GM18499 (cell line): Measurements from ENCODE around the gene GMDS.

Source experiments
- ATAC-seq: cut with Tn5 transposase; IDR thresholded peaks from one replicate; pipeline ENCODE4 v1.9.1; 2021; ENCODE audit warnings: moderate number of reproducible peaks; ENCODE audit not compliant: insufficient read depth, unreplicated experiment

Gene GMDS

DNA sequence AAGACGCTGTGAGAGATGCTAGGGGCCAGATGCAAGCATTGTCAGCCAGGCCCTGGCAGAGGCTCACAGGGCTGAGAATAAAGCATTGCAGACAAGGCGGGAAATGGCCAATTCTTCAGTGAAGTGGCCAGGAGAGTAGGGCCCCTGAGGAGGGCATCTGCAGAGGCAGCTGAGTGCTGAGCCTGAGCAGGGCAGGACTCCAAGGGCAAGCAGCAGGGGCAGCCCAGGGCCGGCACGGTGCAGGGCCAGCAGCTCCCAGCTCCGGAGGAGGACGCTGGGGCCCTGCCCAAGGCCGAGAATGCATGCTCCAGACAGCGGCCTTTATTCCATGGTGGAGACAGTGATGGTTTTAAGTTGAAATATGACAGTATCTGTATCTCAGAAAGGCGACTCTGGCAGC lies 330.2 kb downstream of the GMDS start:
- no peak for ATAC-seq

DNA sequence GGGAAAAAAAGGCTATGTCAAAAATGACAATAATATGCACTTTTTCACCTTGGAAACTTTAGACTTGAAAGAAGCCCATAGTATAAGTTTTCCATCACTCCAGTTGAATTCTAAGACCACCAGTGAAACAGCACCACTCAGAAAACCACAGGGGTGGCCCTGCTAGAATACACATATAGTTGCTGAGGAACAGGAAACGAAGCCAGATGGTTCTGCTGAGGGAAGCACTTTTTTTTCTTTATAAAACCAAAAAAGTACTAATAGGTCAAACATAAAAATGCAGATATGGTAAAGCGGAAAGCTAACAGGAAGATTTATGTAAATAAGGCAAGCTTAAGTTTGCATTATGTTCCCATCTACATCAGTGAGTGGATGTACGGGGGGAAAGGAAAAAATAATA lies 331.8 kb downstream of the GMDS start:
- ATAC-seq: no peak

DNA sequence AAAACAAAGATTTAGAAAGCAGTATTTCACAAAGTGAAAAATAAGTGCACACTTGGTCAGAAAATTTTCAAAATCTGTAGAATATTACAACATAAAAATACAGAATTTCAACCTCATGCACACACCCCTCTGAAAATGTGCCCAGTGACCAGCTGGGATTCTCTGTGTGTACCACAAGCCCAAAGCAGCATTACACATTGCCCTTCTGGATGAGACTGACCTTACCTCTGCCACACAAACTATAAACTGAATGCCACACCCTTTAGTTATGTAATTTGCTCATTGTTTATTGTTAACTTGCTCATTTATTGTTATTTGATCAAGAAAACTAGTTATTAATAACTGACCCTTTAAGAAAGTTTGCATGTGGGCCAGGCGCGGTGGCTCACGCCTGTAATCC lies 332.7 kb downstream of the GMDS start:
- no peak for ATAC-seq

DNA sequence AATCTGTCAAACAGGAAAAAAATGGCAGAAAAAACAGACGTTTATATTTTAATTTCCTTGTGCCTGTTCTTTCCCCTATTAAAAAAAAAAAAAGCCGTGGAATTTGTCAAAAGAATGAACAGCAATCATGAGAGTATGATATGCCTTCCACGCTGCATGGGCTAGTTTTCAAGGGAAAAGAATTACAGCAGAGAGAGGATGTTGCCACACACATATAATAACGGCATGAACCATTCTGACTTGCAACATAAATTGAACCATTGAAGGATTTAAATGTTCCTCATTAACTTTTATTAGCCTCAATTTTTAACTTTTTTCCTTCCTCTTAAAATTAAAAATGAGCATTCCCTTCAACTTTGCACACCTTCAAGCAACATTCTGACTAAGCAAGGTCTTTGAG lies 333.9 kb downstream of the GMDS start:
- ATAC-seq: no peak

DNA sequence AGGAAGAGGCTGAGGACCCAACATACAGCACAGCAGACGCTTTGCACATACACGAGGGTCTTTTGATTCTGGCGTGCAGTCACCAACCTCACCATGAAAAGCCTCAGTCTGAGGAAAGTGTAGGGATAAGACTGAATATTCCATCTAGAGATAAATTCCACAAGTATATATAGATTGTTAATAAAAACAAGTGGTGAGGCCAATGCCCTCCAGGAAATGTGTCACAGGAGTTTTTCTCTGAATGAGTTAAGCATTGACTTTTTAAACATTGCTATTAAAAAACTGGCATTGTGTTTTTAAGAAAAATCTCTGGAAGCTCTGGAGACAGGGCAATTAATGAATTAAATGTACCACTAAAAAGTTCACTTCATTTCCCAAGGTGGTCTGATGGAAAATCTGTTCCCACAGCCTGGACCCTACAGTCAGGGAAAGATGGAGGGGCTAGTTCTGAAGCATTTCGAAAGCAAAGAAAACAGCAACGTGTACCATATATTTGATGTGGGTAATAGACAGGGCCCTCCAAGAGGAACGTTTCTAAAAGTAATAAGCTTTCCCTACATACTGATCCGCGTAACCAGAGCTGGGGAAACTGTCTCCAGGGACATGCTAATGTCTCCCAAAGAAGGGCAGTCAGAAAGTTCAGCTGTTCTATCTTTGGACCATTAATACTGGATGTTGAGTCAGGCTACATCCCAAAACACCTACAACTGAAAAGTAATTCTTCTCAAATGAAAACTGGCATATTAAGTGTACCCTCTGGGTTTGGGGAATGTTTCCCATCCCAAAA lies 334.6 kb downstream of the GMDS start:
- no peak for ATAC-seq

DNA sequence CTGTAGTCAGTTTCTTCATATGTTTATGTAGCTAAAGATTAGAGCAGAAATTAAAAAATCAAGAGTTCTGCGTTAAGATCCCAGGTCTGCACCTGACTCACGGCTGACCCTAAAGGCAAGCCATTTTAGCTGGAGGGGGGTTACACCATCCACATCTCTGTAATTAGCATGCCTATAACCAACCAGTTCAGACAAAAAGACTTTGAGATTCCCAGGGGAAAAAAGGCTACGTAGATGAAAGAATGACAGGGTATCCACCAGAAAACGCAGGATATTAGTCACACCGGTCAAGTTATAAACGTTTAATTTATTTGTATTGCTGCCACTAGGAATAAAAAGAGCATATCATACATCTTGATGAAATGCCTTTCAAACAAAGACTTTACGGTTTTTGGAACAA lies 336.6 kb downstream of the GMDS start:
- ATAC-seq: no peak

DNA sequence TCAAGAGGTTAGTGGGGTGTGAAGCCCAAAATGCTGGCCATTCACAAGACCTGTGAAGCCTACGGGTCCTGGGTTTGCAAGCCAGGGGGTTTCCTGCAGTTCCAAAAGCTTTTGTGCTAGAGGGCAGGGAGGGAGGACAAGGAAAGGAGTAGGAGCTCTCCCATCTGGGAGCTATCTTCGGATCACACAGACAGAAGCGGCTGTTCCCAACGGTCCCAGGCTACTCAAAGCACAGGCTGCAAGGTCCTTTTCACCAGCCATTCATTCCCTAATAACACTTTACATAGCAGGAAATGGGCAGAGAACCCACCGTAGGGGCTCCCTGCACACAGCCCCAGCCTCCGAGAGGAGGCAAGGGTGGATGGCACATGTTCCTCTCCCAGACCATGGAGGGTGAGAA lies 338.8 kb downstream of the GMDS start:
- ATAC-seq: no peak

DNA sequence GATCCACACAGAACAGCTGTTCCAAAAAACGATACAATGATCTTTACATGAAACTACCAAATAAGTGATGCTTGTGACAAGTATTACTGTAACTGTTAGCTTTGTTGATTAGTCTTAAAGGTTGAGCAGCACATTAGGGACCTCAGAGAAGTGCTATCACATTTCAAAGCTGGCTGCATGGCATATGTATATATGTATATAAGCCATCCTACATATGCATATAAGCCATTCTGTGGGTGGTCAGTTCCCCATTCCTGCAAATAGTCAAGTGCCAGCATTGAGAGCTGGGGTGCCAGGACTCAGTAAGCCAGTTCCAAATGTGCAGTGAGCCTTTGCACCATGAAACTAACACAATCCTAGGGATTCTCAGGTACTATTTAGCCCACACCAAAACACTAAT lies 339.4 kb downstream of the GMDS start:
- ATAC-seq: no peak

DNA sequence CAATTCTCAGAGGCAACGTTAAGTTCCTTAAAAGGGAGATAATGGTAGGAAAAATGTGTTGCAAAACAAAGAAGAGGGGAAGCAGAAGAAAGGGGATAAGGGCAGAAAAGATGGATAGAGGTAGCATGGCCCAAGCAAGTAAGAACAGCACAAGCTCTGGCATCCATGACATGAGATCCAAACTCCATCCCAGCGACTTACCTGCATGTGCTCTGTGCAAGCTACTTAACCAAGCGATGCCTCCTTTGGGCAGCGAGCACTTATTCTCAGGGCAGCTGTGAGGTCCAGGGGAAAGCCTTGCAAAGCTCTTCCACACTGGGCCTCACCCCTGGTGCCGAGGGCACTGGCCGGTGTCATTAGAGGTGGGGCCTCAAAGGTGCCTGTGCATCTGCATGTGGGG lies 340.5 kb downstream of the GMDS start:
- no peak for ATAC-seq

DNA sequence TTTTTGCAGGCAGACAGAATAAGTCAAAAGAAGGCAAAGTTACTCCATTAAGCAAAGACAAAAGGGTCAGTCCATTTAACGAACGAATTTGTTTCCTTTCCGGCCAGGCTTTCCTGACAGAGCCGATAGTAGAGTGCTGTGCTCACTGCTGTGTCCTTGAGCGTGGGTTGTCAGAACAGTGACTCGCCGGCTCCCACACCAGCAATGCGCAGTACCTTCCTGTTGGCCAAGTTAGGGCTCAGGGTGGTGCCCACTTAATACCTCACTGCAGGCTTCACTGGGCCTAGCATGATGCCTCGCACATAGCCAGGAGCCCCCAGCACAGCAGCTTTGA lies 341.0 kb downstream of the GMDS start:
- no peak for ATAC-seq

DNA sequence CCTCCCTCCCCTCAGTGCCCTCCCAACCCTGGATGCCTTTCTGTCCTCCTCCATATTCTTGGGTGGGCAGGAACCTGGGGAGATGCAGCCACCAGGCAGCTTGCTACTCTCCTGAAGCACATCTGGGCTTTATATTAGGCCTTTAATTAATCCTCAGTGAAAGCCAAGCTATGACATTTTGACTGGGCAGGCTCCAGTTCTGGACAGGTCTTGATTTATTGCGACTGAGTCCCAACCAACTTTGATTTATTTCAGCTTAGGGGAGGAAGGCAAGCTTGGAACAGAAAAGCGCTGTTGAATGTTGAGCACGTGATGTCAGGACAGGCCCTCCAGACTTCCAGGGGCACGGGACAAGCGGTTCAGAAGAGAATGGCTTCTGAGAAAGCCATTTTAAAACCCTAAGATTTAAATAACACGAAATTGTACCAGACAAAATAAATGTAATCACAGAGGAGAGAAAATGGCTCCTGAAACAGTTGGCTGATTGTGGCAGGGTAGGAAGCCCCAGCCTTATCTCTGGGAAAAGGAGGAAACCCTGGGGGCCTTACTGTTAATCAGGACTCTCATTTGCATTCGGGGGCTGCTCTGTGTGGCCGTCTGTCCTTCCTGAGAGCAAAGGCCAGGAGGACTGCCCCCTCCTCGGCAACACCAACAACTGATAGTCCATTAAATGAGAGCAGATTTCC lies 341.5 kb downstream of the GMDS start:
- ATAC-seq: no peak

DNA sequence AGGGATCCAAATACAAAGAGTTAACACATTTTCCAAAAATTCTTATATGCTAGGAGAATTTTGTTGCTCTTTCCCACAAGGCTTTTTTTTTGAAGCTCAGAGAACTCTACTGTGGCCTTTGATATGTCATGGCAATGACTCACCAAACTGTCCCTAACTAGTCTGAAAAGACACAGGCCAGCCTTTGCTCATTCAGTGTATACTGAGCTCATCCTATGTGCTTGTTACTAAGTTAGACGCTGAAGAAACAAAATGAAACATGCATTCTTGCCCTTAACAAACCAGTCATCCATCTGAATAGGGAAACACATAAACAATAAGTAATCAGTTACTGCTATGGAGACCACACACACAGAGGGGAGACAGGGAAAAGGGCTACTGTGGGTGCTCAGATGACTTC lies 343.8 kb downstream of the GMDS start:
- no peak for ATAC-seq

DNA sequence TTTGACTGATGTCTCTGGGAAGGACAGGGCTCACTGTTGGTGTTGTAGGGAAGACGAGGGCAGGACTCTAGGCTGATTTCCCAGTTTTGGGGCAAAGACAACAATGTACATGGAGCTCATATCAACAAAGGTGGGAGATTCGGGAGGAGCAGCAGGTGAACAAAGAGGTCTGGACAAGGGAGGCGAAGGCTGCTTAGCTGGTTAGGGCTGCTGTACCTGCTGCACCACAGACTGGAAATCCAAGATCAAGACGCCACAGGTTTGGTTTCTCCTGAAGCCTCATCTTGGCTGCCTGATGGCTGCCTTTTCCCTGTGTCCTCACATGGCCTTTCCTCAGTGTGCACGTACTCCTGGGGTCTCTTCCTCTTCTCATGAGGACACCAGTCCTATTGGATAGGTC lies 348.5 kb downstream of the GMDS start:
- no peak for ATAC-seq

DNA sequence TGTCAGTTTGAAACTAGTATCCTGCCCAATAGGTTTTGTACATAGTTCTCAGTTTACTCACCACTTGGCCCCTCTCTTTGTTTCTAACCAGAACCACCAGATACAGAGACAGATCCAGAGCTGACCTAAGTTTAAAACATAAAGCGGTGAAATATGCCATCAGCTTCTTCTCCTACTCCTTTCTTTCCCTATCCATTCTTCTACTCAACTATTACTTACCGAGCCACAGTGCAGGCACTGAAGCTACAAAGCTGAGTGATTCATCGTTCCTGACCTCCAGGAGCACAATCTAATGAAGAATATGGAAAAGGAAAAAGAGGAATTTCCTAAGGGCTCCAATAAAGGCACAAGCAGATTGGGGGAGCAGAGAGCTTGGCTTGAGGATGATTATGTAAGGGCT lies 349.7 kb downstream of the GMDS start:
- ATAC-seq: no peak

DNA sequence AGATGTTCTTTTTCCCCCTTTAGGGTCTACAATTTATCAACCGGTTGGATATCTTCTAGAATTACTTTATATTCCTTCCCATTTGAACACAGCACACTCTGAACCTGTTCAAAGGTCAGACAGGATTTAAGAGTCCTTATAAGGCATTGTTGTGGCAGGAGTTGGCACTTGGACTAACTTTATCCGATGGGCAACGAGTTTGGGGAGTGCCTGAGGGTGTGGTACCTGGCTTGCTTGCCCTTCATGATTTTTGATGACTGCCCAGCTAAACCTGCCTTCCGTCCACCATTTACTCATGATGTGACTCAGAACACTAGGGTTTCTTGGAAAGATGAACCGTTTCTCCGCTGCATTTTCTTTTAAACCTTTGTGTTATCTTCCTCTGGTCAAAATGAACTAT lies 350.5 kb downstream of the GMDS start:
- no peak for ATAC-seq

DNA sequence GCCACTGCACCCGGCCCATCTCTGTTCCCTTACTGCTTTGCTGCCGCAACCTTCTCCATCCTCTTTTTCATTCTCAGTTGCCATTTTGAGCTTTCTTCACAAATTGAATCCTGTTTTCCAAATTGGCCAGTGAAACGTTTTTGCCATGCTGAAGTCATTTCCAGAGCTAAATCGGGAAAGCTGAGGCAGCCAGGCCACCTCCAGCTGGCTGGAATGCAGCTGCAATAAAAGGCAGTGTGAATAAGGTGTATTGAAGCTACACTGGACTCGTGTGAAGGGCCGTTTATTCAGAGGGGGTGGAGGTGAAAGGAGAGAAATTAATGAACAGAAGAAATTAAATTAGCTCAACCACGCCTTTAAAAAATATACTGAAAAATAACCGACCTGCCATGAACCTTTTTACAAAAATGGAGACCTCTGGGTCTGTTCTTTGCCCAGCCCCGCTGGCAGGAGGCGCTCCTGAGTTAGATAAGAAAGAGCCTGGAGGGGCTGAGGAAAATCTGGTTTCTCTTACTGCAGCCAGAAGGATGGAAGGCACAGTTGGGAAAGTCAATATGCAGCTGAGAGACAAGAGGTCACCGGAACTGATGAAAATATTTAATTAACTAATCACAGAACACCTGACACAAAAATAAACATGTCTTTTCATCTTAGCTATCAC lies 351.8 kb downstream of the GMDS start:
- ATAC-seq: no peak

DNA sequence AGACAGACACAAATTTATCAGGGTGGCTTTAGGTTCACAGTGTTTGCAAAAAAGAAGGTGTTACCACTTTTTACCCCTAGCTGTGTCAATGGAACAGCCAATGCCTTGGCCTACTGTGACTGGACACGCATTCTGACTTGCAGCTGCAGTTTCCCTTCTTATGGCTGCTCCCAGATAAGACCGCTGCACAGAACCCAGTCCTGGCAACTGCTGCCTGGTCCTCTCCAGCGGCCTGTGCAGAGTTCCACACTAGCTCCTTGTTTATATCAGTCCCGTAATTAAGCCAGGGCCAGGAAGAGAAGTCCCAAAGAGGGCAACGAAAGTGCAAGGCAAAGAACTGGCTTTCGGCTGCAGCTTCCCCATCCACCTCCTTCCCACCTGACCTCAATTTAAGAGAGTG lies 352.7 kb downstream of the GMDS start:
- no peak for ATAC-seq

DNA sequence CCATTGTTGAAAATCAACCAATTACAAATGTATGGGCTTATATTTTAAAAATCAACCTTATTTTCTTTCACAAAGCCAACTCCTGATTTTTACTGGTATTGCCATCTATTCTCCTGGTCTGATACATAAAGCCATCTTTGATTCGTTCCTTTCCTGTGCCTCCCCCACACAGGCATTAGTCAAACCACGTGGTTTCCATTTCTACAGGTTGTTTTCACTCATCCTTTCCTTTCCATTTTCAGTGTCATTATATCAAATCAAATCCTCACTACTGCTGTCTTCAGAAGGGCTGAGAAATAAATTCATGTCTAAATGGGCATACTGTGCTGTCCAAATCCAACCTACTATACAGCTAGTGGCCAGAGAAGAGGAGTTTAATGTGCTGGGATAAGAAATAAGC lies 354.4 kb downstream of the GMDS start:
- ATAC-seq: no peak

DNA sequence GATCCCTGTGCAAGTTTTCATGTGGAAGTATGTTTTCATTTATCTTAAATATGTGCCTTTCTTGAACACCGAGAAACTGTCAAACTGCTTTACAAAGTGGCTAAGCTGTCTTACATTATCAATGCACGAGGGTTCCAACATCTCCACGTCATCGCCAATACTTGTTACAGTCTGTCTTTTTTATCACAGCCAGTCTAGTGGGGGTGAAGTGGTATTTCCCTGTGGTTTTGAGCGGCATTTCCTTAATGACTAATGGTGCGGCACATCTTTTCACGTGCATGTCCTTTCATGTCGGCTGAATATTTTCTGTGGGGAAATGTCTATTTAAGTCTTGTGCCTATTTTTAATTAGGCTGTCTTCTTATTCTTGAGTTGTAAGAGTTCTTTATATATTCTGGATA lies 355.3 kb downstream of the GMDS start:
- ATAC-seq: no peak

DNA sequence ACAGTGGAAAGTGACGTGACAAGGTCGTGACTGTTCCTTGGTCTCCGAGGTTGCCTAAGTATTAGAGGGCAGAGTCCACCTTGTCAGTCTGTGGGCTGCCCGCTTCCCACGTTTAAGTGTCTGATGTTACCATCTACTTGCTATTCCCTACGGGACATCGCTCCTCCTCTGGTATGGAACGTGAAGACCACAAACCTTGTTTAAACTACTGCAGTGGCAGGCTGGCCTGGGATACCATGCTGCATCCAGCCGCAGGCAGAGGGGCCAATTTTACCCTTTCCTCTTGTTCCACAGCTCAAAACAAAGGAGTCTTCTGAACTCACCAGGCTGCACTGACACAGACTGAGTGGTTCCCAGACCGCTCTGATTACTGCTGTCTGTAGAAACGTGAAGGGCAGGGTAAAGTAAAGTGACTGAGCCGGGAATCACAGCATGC lies 359.8 kb downstream of the GMDS start:
- ATAC-seq: no peak

DNA sequence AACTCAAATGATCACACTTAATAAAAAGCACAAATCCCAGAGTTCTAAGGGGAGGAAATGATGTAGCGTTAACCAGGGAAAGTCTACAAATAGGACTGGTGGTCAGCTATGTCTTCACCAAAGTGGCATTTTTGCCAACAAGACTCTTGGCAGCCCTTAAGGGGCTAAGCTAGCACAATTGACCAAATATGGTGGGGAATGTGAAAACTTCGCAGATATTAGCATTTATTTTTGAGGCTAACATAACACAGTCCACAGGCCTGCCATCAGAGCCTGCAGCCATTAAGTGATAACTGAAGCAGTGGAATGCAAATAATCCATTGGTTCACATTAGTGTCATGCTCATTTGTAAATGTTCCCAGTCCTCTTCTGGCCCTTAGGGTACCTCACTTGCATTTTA lies 361.1 kb downstream of the GMDS start:
- ATAC-seq: no peak

DNA sequence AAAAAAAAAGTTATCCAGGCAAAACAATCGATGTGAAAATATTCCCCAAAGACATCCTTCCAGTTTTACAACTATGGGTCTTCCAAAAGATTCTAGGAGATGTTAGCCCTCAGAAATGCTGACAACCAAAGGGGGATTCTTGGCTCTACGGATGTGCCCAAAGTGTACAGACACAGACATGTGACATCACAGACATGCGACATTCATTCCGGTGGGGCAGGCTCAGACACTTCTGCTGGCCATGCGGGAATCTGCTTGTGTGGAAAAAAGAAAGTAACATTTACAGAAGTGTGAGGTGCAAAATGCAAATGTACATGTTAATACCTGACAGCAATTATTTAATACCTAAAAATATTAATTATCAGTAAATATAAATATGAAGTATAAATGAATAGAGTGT lies 367.1 kb downstream of the GMDS start:
- no peak for ATAC-seq
